ENCODE data around the gene NTN1. TPM values are rescaled to one million over a fixed set of nuclear protein-coding genes. Genes with fewer than 3 reads are reported as not detected.
A peak's percentile ranks its signal among the peaks of the same experiment; 100 is the strongest.

The NTN1 gene
- total RNA-seq, 1 experiment from 2014 or later = 14.5 TPM

GRCh38 chr17:9254841-9255240, 233.5 kb downstream of the NTN1 start:
- intact Hi-C loops (cut with micrococcal nuclease; ENCODE audit: unreplicated experiment) = no loop called here
- BruUV-seq (replicated peaks) = no TSS peak
- in situ Hi-C loops (cut with HindIII; ENCODE audit: low pct_unique_long_range_greater_than_20kb, low sequenced_read_pairs) = no loop called here
- no peak for TF ChIP-seq POLR2AphosphoS5 (IDR thresholded peaks at IDR 0.05; ENCODE audit: low read depth, low read length)
- no peak for TF ChIP-seq TCF7L2 (IDR thresholded peaks at IDR 0.05; ENCODE audit: low read depth, low read length)
- TF ChIP-seq, protein P1, sequence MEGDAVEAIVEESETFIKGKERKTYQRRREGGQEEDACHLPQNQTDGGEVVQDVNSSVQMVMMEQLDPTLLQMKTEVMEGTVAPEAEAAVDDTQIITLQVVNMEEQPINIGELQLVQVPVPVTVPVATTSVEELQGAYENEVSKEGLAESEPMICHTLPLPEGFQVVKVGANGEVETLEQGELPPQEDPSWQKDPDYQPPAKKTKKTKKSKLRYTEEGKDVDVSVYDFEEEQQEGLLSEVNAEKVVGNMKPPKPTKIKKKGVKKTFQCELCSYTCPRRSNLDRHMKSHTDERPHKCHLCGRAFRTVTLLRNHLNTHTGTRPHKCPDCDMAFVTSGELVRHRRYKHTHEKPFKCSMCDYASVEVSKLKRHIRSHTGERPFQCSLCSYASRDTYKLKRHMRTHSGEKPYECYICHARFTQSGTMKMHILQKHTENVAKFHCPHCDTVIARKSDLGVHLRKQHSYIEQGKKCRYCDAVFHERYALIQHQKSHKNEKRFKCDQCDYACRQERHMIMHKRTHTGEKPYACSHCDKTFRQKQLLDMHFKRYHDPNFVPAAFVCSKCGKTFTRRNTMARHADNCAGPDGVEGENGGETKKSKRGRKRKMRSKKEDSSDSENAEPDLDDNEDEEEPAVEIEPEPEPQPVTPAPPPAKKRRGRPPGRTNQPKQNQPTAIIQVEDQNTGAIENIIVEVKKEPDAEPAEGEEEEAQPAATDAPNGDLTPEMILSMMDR (IDR thresholded peaks at IDR 0.05) = no peak
- TF ChIP-seq, protein P2, sequence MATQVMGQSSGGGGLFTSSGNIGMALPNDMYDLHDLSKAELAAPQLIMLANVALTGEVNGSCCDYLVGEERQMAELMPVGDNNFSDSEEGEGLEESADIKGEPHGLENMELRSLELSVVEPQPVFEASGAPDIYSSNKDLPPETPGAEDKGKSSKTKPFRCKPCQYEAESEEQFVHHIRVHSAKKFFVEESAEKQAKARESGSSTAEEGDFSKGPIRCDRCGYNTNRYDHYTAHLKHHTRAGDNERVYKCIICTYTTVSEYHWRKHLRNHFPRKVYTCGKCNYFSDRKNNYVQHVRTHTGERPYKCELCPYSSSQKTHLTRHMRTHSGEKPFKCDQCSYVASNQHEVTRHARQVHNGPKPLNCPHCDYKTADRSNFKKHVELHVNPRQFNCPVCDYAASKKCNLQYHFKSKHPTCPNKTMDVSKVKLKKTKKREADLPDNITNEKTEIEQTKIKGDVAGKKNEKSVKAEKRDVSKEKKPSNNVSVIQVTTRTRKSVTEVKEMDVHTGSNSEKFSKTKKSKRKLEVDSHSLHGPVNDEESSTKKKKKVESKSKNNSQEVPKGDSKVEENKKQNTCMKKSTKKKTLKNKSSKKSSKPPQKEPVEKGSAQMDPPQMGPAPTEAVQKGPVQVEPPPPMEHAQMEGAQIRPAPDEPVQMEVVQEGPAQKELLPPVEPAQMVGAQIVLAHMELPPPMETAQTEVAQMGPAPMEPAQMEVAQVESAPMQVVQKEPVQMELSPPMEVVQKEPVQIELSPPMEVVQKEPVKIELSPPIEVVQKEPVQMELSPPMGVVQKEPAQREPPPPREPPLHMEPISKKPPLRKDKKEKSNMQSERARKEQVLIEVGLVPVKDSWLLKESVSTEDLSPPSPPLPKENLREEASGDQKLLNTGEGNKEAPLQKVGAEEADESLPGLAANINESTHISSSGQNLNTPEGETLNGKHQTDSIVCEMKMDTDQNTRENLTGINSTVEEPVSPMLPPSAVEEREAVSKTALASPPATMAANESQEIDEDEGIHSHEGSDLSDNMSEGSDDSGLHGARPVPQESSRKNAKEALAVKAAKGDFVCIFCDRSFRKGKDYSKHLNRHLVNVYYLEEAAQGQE (IDR thresholded peaks at IDR 0.05; ENCODE audit: insufficient read depth in 1 of 2, low read depth in 2 of 2, low read length in 1 of 2) = no peak
- no peak for TF ChIP-seq SIN3A (IDR thresholded peaks at IDR 0.05; ENCODE audit: borderline replicate concordance, insufficient read depth, low read depth, low read length)
- no peaks in the 10 kb centered on the region for H3K9me3 ChIP-seq (ENCODE audit: control insufficient read depth, insufficient read depth, low read depth, low read length)
- ChIA-PET CTCF (no interaction called here), POLR2A (no interaction called here)
- H3K4me1 ChIP-seq (ENCODE audit: control insufficient read depth, insufficient read depth, low read length) = peaks cover 26% of the 10 kb centered on the region
- 0 out of 2 replicates have a peak overlapping the region, but pooled peaks have one; percentile 34 for H3K27ac ChIP-seq (ENCODE audit: low read length)
- H3K36me3 ChIP-seq (ENCODE audit: control insufficient read depth, insufficient read depth, low read length) = no peaks in the 10 kb centered on the region
- no peak overlapping the region for H3K4me3 ChIP-seq (ENCODE audit: low read depth in 2 of 2, low read length in 2 of 2)
- no peak for ATAC-seq
- H3K27me3 ChIP-seq (ENCODE audit: control insufficient read depth, insufficient read depth, low read length) = no peaks in the 10 kb centered on the region
- DNase-seq (ENCODE audit: low read depth, low spot score) = no peak

DNA sequence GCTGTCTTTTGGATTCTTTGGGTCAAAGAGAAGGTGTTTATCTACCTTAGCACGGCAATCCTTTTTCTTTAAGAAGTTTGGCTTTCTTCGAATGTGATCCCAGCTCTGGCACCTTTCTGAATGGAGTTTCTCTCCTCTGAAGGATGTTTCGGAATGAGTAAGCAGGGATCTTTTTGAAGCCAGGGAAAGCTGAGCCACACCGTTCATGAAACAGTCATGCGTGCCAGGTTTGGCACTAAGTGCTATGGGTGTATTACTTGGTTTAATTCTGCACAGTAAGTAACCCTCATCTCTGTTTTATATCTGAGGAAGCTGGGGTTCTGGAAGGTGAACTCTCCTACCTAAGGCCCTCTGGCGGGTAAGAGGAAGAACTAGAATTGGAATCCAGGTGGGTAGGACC, 234.5 kb downstream of the NTN1 start:
- ATAC-seq = no peak
- CTCF ChIA-PET = no interaction called here
- H3K27me3 ChIP-seq (ENCODE audit: control insufficient read depth, insufficient read depth, low read length) = no peaks in the 10 kb centered on the region
- TF ChIP-seq TCF7L2 (IDR thresholded peaks at IDR 0.05; ENCODE audit: low read depth, low read length) (no peak), SIN3A (IDR thresholded peaks at IDR 0.05; ENCODE audit: borderline replicate concordance, insufficient read depth, low read depth, low read length) (no peak), POLR2AphosphoS5 (IDR thresholded peaks at IDR 0.05; ENCODE audit: low read depth, low read length) (no peak)
- TF ChIP-seq, protein P2 (IDR thresholded peaks at IDR 0.05; ENCODE audit: insufficient read depth in 1 of 2, low read depth in 2 of 2, low read length in 1 of 2) = no peak
- TF ChIP-seq, protein P1 (IDR thresholded peaks at IDR 0.05) = no peak
- intact Hi-C loops (cut with micrococcal nuclease; ENCODE audit: unreplicated experiment) (no loop called here), in situ Hi-C loops (cut with HindIII; ENCODE audit: low pct_unique_long_range_greater_than_20kb, low sequenced_read_pairs) (no loop called here)
- no peak for DNase-seq (ENCODE audit: low read depth, low spot score)
- H3K4me1 ChIP-seq (ENCODE audit: control insufficient read depth, insufficient read depth, low read length) = peaks cover 26% of the 10 kb centered on the region
- peak overlapping the region; percentile 65 for H3K27ac ChIP-seq (ENCODE audit: low read length)
- POLR2A ChIA-PET = no interaction called here
- H3K9me3 ChIP-seq (ENCODE audit: control insufficient read depth, insufficient read depth, low read depth, low read length) = no peaks in the 10 kb centered on the region
- no peaks in the 10 kb centered on the region for H3K36me3 ChIP-seq (ENCODE audit: control insufficient read depth, insufficient read depth, low read length)
- no peak overlapping the region for H3K4me3 ChIP-seq (ENCODE audit: low read depth in 2 of 2, low read length in 2 of 2)
- no TSS peak for BruUV-seq (replicated peaks)
